GM18868 (cell line): Measurements from ENCODE around the gene NRP2.

Source experiments
- ATAC-seq: cut with Tn5 transposase; IDR thresholded peaks from one replicate; pipeline ENCODE4 v1.9.1; 2021; ENCODE audit warnings: mild to moderate bottlenecking, moderate library complexity; ENCODE audit not compliant: unreplicated experiment

NRP2 gene

DNA sequence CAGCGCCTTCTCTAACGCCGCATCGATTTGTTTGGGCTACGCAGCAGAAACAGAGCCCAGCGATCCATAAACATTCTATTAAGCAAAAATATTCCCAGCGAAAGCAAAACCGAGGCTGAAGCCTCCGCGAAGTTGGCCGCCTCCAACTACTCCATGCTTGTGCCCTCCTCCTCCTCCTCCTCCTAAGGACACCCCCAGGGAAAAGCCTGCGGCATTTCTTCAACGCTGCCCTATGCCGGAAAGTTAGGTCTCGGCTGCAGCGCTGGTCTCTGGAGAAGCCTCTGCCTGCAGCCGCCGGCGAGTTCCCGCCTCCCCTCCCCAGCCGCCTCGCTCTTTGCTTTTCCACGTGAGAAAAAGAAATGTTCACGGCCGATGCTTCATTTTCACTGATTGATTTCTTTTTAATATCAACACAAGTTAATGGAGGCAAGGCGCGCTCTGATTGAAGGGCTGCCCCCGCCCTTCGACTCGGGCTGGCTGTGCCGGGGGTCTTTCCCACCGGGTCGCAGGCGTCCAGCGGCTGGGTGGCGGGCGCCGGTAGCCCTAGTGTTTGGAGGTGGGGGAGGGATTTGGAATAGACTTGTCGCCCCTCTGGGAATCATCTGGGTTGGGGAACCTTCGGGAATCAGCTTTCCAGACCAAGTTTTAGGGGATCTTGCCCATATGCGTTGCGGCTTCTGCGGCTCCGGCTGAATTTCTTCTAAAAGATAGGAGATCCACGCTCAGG is 3.9 kb downstream of the NRP2 start:
- no peak for ATAC-seq

DNA sequence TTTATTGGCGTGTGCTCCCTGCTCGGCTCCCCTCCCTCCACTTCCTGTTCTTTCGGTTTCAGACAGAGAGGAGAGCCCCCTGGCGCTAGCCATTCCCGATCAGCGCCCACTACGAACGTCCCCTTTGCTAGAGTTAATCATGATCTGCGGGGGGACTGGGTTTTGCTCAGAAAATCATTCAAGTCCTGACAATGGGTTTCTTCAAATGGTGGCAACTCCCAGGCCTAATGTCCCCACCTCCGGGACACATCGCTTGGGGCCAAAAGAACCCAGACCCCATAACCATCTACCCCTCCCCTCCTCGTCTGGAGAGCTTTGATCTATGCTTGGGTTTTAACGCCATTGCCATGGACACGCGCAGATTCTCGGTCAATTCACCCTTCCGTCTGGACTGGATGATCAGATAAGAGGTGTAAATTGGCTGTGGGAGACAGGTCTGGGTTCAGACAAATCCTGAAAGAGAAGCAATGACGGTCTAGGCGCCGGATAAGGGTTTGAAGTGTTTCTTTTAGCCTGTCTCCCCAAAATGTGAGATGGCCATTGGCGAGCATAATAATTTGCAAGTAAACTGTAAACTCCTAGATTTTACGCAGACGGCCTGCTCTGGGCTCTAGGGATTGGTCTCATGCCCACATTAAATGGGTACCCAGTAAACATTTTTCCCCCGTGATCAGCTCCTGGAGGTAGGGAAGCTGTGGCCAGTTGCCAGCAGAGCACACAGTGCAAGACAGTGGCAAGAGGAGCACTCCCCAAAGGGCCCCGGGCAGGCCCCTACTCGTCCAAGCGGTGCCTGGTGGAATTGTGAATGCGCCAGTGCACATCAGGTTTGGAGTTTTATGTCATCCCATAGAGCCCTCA is 4.7 kb downstream of the NRP2 start:
- ATAC-seq, result no peak

GRCh38 chr2:205687641-205687956 is 5.3 kb downstream of the NRP2 start:
- no peak for ATAC-seq

DNA sequence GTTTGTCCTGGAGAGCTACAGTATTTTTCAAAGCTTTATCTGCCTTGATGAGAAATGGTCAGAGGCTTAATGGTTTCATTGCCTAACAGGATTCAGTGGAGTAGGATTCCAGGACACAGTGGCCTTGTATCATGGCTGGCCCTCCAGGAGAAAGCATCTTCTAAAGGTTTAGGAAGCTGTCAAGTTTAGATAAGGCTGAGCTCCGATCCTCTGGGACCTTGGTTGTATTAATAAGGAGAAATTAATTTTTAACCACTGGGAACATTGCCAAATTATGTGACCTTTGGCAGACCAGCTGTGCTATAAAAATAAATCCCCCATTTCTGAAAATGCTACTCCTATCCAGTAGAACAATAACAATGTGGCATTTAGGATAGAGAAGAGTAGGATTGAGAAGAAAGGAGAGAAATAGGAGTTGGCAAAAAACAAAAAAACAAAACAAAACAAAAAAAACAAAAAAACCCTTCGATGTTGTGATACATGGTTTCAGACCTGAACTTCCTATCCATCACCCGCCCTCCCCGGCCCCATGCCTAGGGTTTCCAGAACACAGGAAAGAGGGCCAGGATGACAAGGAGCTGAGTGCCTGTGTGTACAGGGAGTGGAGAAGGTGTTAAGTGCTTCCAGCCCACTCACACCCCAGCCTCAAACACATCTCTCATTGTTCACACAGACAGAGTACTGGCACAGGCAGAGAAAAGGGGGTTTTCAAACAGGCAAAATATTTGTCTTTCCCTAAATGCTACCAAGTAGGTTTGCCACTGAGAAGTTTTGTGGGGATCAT is 6.3 kb downstream of the NRP2 start:
- ATAC-seq, result no peak

GRCh38 chr2:205689820-205690219 is 7.5 kb downstream of the NRP2 start:
- ATAC-seq, result no peak

DNA sequence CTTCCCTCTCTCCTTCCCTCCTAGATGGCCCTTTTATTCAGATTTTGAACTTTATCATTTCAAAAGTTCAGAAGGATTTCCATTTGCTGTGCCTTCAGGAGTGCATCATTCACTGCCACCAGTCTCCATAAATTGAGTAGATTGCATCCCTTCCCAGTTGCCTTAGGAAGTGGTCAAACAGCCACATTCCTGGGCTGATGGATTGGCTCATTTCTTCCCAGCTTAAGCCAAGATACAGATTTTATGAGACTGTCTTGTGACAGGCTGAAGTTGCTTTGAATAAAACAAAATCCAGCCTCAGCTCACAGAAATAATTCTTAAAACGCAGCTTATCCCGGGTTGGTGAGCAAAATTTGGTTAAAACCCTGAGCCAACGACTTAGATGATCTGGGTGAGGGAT is 9.8 kb downstream of the NRP2 start:
- ATAC-seq, result no peak

GRCh38 chr2:205694256-205694655 is 12.0 kb downstream of the NRP2 start:
- no peak for ATAC-seq

GRCh38 chr2:205695460-205695991 is 13.2 kb downstream of the NRP2 start:
- ATAC-seq, result no peak

DNA sequence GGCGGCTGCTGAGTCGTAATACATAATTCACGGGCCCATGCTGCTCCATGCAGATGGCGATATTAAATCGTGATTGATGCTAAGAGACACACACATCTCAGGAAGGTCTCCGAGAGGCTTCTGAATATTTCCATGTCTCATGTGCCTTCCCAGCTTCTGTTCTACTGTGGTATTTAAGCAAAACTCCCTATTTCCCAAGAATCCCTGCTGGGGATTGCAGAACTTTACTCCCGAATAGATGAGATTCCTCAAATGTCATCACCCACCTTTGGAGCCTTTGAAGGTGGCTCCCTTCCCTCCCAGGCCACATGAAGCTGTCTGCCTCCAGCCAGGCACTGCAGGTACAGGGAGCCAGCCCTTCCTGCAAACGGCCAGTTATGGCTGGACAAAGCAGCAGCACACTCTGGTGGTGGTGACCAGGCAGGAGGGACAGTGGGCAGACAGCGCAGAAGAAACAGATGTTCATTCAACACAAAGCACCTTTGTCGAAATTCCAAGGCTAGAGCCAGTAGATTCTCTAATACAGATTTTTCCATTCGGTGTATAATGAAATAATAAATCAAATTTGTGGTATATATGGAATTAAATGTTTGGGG is 14.1 kb downstream of the NRP2 start:
- ATAC-seq, result no peak

GRCh38 chr2:205696927-205697441 is 14.7 kb downstream of the NRP2 start:
- ATAC-seq, result no peak

- ATAC-seq, result no peak
Observed at GRCh38 chr2:205698286-205699268, 16.3 kb downstream of the NRP2 start.

- ATAC-seq, result no peak
Observed at GRCh38 chr2:205699515-205700289, 17.4 kb downstream of the NRP2 start.

DNA sequence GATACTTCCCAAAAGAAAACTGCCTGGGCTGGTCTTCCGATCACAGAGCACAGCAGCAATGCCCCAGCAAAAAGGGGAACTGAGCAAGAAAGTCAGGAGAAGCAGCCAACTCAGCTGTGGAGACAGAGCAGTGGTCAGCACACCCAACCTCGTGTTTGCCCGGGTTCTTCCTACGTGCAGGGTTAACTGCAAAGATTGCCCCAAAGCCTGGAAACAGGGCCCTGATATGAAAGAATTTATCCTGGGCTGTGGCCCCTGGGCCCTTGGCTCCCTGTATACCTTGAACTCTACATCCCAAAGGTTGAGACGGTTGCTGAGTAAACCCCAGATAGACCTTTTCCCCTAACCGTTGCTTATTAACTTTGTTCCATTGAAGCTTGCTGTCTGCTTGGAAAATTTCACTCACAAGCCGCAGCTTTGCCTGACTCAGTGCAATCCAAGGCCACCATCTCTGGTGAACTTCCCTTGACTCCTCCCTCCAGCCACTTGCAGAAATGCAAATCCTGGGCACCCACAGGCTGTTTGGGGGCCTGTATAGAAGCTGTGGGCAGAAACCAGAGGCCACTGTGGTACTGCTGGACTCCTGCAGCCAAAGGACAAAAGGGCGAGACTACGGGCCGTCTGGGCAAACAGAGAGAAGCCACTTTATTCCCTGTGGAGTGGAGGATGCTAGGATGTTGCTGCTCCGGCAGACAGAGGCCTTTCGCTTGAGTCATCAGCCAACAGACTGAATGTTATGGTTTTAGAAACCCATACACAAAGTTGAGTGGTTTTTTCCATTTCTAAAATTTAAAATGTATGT is 18.2 kb downstream of the NRP2 start:
- ATAC-seq, result peak; percentile 78

- no peak for ATAC-seq
Observed at GRCh38 chr2:205701509-205701908, 19.2 kb downstream of the NRP2 start.

- no peak for ATAC-seq
Observed at GRCh38 chr2:205702576-205702975, 20.3 kb downstream of the NRP2 start.

- no peak for ATAC-seq
Observed at GRCh38 chr2:205703471-205704126, 21.3 kb downstream of the NRP2 start.

DNA sequence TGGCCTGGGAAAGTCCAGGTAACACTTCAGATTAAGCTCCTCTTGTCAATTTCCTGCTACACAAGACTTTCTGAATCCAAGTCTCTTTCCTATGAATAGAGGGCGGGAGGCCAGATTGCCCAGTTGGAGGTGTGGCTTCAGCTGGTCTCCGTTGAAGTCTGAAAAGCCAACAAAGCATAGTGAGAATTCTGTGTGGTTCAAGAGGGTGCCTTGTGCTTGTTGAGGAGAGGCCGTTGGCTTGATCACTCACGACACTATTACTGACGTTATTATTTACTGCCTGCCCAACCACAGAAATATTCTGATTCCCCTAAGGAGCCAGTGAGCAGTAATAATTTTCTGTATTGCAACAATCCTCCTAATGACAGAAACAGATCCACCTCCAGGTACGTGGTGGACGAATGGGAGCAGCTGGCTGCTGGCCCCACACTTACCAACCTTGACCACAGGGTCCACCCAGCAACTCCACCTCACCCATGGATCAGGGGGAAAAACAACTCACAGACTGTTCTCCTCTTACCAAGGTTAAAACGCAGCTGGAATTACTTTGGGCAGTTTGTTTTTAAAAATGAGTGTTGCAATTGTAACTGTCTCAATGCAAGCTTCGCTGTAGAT is 21.9 kb downstream of the NRP2 start:
- no peak for ATAC-seq
